CD4-positive, alpha-beta T cell (primary cell): ENCODE results near the gene ARPC5L. TPM values are rescaled to one million over a fixed set of nuclear protein-coding genes. Genes with fewer than 3 reads are reported as not detected.

ENCODE experiments used
- ATAC-seq: fragments of 200-7000 bp; cut with Tn5 transposase; one replicate; pipeline ENCODE4 v1.10.0; 2022; ENCODE audit warnings: mild to moderate bottlenecking; ENCODE audit not compliant: poor library complexity
- CTCF ChIA-PET: fragments of 350-600 bp; sonication (Branson Sonifier 250); formaldehyde crosslinking; loops from one replicate; lab custom pipeline; 2021; ENCODE audit warnings: antibody characterized with exemption, inconsistent platforms; lab: Charles Lee
- POLR2A ChIA-PET: fragments of 350-600 bp; sonication (Branson Sonifier 250); formaldehyde crosslinking; loops from one replicate; lab custom pipeline; 2021; ENCODE audit warnings: antibody characterized with exemption, inconsistent platforms; lab: Charles Lee
- DNase-seq, 14 experiments: peaks; one replicate each; pipeline ENCODE4 v3.0.0-alpha.2; 2013 to 2020; ENCODE audit warnings: mixed read lengths in 2 of 14
- H3K27ac ChIP-seq, 2 donors: one replicate each; pipeline versions ENCODE4 v1.5.1 to v1.7.0; 2013; ENCODE audit warnings: low read length in 2 of 2, low read depth in 1 of 2, mild to moderate bottlenecking in 1 of 2
- H3K27me3 ChIP-seq, 2 experiments: 1 replicate in 1 of 2; 2 replicates in 1 of 2; pipeline versions ENCODE4 v1.6.1 to v1.7.0; 2013; ENCODE audit warnings: low read length in 2 of 2, control low read depth in 1 of 2, mild to moderate bottlenecking in 1 of 2, moderate library complexity in 1 of 2; ENCODE audit not compliant: insufficient read depth in 2 of 2, control insufficient read depth in 1 of 2
- H3K36me3 ChIP-seq: one replicate; pipeline ENCODE4 v1.6.1; 2013; ENCODE audit warnings: low read length, control low read depth; ENCODE audit not compliant: insufficient read depth
- H3K4me1 ChIP-seq: one replicate; pipeline ENCODE4 v1.6.1; 2013; ENCODE audit warnings: low read length, control low read depth; ENCODE audit not compliant: insufficient read depth
- H3K4me3 ChIP-seq: one replicate; pipeline ENCODE4 v1.5.1; 2013; ENCODE audit warnings: mild to moderate bottlenecking, low read length, moderate library complexity
- H3K9me3 ChIP-seq, 2 experiments: 1 replicate in 1 of 2; 2 replicates in 1 of 2; pipeline versions ENCODE4 v1.6.1 to v1.7.0; 2013; ENCODE audit warnings: low read length in 2 of 2, mild to moderate bottlenecking in 2 of 2, control low read depth in 1 of 2, moderate library complexity in 1 of 2; ENCODE audit not compliant: control insufficient read depth in 1 of 2, insufficient read depth in 1 of 2
- H3K27ac Mint-ChIP-seq: one replicate; pipeline ENCODE4 v1.8.0; 2020; ENCODE audit warnings: mixed read lengths
- H3K27me3 Mint-ChIP-seq: one replicate; pipeline ENCODE4 v1.8.0; 2021; ENCODE audit warnings: mixed read lengths
- H3K36me3 Mint-ChIP-seq: one replicate; pipeline ENCODE4 v1.8.0; 2021; ENCODE audit warnings: low read depth, mixed read lengths
- H3K4me1 Mint-ChIP-seq: one replicate; pipeline ENCODE4 v1.8.0; 2021; ENCODE audit warnings: low read depth, mixed read lengths
- H3K4me3 Mint-ChIP-seq: one replicate; pipeline ENCODE4 v1.8.0; 2020; ENCODE audit warnings: mild to moderate bottlenecking, mixed read lengths
- H3K9me3 Mint-ChIP-seq: one replicate; pipeline ENCODE4 v1.8.0; 2020; ENCODE audit warnings: mixed read lengths
- CTCF ChIP-seq: fragments of 200-600 bp; IDR thresholded peaks from one replicate; pipeline ENCODE4 v1.8.0; 2022; ENCODE audit warnings: antibody characterized with exemption, mild to moderate bottlenecking
- intact Hi-C, 2 experiments: fragments of 100-400 bp; cut with DNase I in 1 of 2; cut with micrococcal nuclease in 1 of 2; formaldehyde crosslinking; loops; one replicate each; pipeline versions ENCODE4 v1.15.1 to v1.9.0; 2023 to 2025; cut with DNase I, micrococcal nuclease
- total RNA-seq, 174 experiments: library from RNA in 2 of 174; stranded (reverse) in 2 of 174; gene quantifications; one replicate each; pipeline ENCODE4 v1.2.3 and lab custom pipeline; 2021 to 2026

ARPC5L gene
- total RNA-seq, 2 experiments from 2014 or later = 36.8 to 37.0 TPM

- H3K27me3 ChIP-seq = peaks cover 0 to 2% of the 10 kb centered on the region in 2 experiments
- ChIA-PET POLR2A (no interaction called here), CTCF (no interaction called here)
- no peak overlapping the region for H3K4me3 ChIP-seq
- no peaks in the 10 kb centered on the region for H3K9me3 Mint-ChIP-seq
- H3K36me3 Mint-ChIP-seq = no peaks in the 10 kb centered on the region
- peaks cover 4% of the 10 kb centered on the region for H3K4me1 ChIP-seq
- H3K4me1 Mint-ChIP-seq = no peaks in the 10 kb centered on the region
- H3K4me3 Mint-ChIP-seq = no peak overlapping the region
- no peaks in the 10 kb centered on the region for H3K9me3 ChIP-seq
- H3K27ac ChIP-seq = no peak overlapping the region
- TF ChIP-seq CTCF = no peak
- H3K36me3 ChIP-seq = no peaks in the 10 kb centered on the region
- intact Hi-C loops = no loop called here
- peaks cover 14% of the 10 kb centered on the region for H3K27me3 Mint-ChIP-seq
- no peak for ATAC-seq
- DNase-seq = no peak
- H3K27ac Mint-ChIP-seq = no peak overlapping the region
Observed at GRCh38 chr9:124818431-124819281, 43.3 kb upstream of the ARPC5L start.

- Mint-ChIP-seq H3K27me3 (peaks cover 14% of the 10 kb centered on the region), H3K4me1 (no peaks in the 10 kb centered on the region), H3K27ac (no peak overlapping the region), H3K4me3 (no peak overlapping the region), H3K36me3 (no peaks in the 10 kb centered on the region), H3K9me3 (no peaks in the 10 kb centered on the region)
- intact Hi-C loops = no loop called here
- Histone ChIP-seq H3K4me3 (no peak overlapping the region), H3K27me3 (peaks cover 0 to 2% of the 10 kb centered on the region in 2 experiments), H3K27ac (no peak overlapping the region), H3K4me1 (peaks cover 4% of the 10 kb centered on the region), H3K9me3 (no peaks in the 10 kb centered on the region), H3K36me3 (no peaks in the 10 kb centered on the region)
- DNase-seq (no peak), ATAC-seq (no peak)
- ChIA-PET POLR2A (no interaction called here), CTCF (no interaction called here)
- no peak for TF ChIP-seq CTCF
Observed at GRCh38 chr9:124820698-124821623, 41.0 kb upstream of the ARPC5L start.

GRCh38 chr9:124828489-124829333 lies 33.2 kb upstream of the ARPC5L start:
- ATAC-seq (no peak), DNase-seq (no peak)
- Histone ChIP-seq H3K36me3 (no peaks in the 10 kb centered on the region), H3K4me3 (no peak overlapping the region), H3K27ac (no peak overlapping the region), H3K9me3 (no peaks in the 10 kb centered on the region), H3K4me1 (no peaks in the 10 kb centered on the region), H3K27me3 (peaks cover 0 to 2% of the 10 kb centered on the region in 2 experiments)
- ChIA-PET POLR2A (no interaction called here), CTCF (no interaction called here)
- Mint-ChIP-seq H3K4me3 (no peak overlapping the region), H3K9me3 (no peaks in the 10 kb centered on the region), H3K4me1 (no peaks in the 10 kb centered on the region), H3K36me3 (no peaks in the 10 kb centered on the region), H3K27ac (no peak overlapping the region), H3K27me3 (no peaks in the 10 kb centered on the region)
- no peak for TF ChIP-seq CTCF
- intact Hi-C loops = no loop called here
